Measurements from ENCODE around the gene CTNNBL1.

DNA sequence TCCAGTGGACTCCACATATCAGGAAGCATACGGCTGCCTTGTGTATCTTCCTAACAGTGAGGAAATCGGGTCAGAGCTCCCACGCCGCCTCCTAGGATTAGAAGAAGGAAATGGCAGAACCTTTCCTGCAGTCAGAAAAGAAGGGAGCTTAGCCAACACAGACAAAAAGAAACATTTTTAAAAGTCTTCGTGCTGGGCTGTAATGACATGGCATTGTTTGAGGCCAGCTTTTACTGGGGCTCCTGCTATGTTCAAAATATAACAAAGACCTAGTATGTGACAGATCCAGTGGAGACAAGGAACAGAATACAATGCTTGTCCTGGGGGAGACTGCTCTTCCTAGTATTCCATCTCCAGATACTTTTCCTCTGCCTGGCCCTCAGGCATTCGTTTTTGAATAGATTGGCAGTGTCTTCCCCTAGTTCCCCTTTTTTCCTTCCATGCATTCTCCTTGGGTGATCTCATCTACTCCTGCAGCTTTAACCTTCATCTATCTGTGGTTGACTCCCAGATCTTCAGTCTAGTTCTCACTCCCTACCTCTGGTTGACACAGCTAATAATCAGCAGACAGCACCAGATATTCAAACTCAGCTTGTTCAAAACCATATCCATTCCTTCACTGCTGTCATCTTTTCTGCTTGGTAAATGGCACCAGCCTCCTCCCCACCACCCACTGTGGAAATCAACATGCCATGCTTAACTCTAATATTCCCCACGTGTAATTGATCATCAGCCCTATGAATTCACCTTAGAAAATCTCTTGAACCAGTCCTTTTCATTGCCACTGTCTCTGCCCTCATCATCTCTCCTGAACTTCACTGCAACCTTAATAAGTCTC, 114.6 kb downstream of the CTNNBL1 start:
- TF ChIP-seq, protein P1, sequence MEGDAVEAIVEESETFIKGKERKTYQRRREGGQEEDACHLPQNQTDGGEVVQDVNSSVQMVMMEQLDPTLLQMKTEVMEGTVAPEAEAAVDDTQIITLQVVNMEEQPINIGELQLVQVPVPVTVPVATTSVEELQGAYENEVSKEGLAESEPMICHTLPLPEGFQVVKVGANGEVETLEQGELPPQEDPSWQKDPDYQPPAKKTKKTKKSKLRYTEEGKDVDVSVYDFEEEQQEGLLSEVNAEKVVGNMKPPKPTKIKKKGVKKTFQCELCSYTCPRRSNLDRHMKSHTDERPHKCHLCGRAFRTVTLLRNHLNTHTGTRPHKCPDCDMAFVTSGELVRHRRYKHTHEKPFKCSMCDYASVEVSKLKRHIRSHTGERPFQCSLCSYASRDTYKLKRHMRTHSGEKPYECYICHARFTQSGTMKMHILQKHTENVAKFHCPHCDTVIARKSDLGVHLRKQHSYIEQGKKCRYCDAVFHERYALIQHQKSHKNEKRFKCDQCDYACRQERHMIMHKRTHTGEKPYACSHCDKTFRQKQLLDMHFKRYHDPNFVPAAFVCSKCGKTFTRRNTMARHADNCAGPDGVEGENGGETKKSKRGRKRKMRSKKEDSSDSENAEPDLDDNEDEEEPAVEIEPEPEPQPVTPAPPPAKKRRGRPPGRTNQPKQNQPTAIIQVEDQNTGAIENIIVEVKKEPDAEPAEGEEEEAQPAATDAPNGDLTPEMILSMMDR (conservative IDR thresholded peaks at IDR 0.05 in 1 of 2, IDR thresholded peaks at IDR 0.05 in 1 of 2; ENCODE audit: low read depth in 1 of 2, low read length in 2 of 2), result no peak
- TF ChIP-seq EZH2 (IDR thresholded peaks at IDR 0.05; ENCODE audit: low read length, missing control alignments), result no peak
